Hematopoietic multipotent progenitor cell treated with erythropoietin and hydrocortisone succinate and interleukin-3 and kit ligand, for 17 days (in vitro differentiated cells): ENCODE measurements around the gene S100A13.
"Not testable (repeated sequence)": the region's sequence is repeated elsewhere in the genome, so short reads cannot be mapped to it uniquely, and the experiment has no call there.

Source experiments
- DNase-seq: peaks from one replicate; pipeline ENCODE4 v3.0.0-alpha.2; 2015; ENCODE audit warnings: low spot score

The S100A13 gene

GRCh38 chr1:153648000-153648643 is 20.8 kb upstream of the S100A13 start:
- no peak for DNase-seq

GRCh38 chr1:153647346-153647714 is 20.0 kb upstream of the S100A13 start:
- DNase-seq: no peak

- no peak for DNase-seq
Observed at GRCh38 chr1:153646672-153647345, 19.5 kb upstream of the S100A13 start.

- DNase-seq: no peak
Observed at GRCh38 chr1:153643816-153644215, 16.5 kb upstream of the S100A13 start.

GRCh38 chr1:153643100-153643499 is 15.8 kb upstream of the S100A13 start:
- DNase-seq: no peak

- no peak for DNase-seq
Observed at GRCh38 chr1:153642161-153642560, 14.9 kb upstream of the S100A13 start.

- DNase-seq: no peak
Observed at GRCh38 chr1:153640861-153641260, 13.6 kb upstream of the S100A13 start.

- not testable (repeated sequence) for DNase-seq
Observed at GRCh38 chr1:153640213-153640612, 12.9 kb upstream of the S100A13 start.

GRCh38 chr1:153639280-153639679 is 12.0 kb upstream of the S100A13 start:
- no peak for DNase-seq

- no peak for DNase-seq
Observed at GRCh38 chr1:153638261-153638660, 11.0 kb upstream of the S100A13 start.

- DNase-seq: no peak
Observed at GRCh38 chr1:153636312-153636711, 9.0 kb upstream of the S100A13 start.

GRCh38 chr1:153635872-153636271 is 8.6 kb upstream of the S100A13 start:
- DNase-seq: no peak

- DNase-seq: peak; percentile 99
Observed at GRCh38 chr1:153633754-153634665, 6.7 kb upstream of the S100A13 start, which contains the start of gene CHTOP. CHTOP (plus strand) TSS chr1:153634066; CDS start chr1:153636589, 2,523 bp downstream.

- no peak for DNase-seq
Observed at GRCh38 chr1:153633161-153633753, 6.0 kb upstream of the S100A13 start.

GRCh38 chr1:153631047-153632022 is 4.0 kb upstream of the S100A13 start:
- no peak for DNase-seq

- DNase-seq: no peak
Observed at GRCh38 chr1:153630384-153630783, 3.1 kb upstream of the S100A13 start.

GRCh38 chr1:153629971-153630370 is 2.7 kb upstream of the S100A13 start:
- DNase-seq: no peak

GRCh38 chr1:153629343-153629665 is 2.0 kb upstream of the S100A13 start:
- DNase-seq: no peak

- DNase-seq: no peak
Observed at GRCh38 chr1:153628638-153629342, 1.5 kb upstream of the S100A13 start.
